Ishikawa (cell line): Measurements from ENCODE around the gene EFHC2.

Experiments used
- CEBPB ChIP-seq: IDR thresholded peaks from 2 replicates; pipeline ENCODE4 v1.6.1; 2012
- CREB1 ChIP-seq: IDR thresholded peaks from 2 replicates; pipeline ENCODE4 v1.6.1; 2012; ENCODE audit warnings: low read depth
- EP300 ChIP-seq: IDR thresholded peaks from 2 replicates; pipeline ENCODE4 v1.6.1; 2012; ENCODE audit warnings: borderline replicate concordance
- NFIC ChIP-seq: IDR thresholded peaks from 2 replicates; pipeline ENCODE4 v1.6.1; 2012
- RAD21 ChIP-seq: IDR thresholded peaks from 2 replicates; pipeline ENCODE4 v1.6.1; 2012; ENCODE audit warnings: low read depth
- REST ChIP-seq: IDR thresholded peaks from 2 replicates; pipeline ENCODE4 v1.6.1; 2012; ENCODE audit warnings: low read depth, mild to moderate bottlenecking
- TAF1 ChIP-seq: IDR thresholded peaks from 2 replicates; pipeline ENCODE4 v1.6.1; 2012; ENCODE audit warnings: low read depth, mild to moderate bottlenecking
- TCF12 ChIP-seq: IDR thresholded peaks from 2 replicates; pipeline ENCODE4 v1.6.1; 2012; ENCODE audit warnings: low read depth
- YY1 ChIP-seq: IDR thresholded peaks from 2 replicates; pipeline ENCODE4 v1.6.1; 2012; ENCODE audit warnings: low read depth
- TF ChIP-seq, protein P1 (sequence below): IDR thresholded peaks from 2 replicates; pipeline ENCODE4 v1.6.1; 2012
- TF ChIP-seq, protein P2 (sequence below): IDR thresholded peaks from 2 replicates; pipeline ENCODE4 v1.6.1; 2012

- TF ChIP-seq TAF1 = no peak
- TF ChIP-seq CEBPB = no peak
- TF ChIP-seq, protein P1, sequence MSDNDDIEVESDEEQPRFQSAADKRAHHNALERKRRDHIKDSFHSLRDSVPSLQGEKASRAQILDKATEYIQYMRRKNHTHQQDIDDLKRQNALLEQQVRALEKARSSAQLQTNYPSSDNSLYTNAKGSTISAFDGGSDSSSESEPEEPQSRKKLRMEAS = no peak
- TF ChIP-seq TCF12 = no peak
- no peak for TF ChIP-seq CREB1
- TF ChIP-seq EP300 = no peak
- no peak for TF ChIP-seq YY1
- TF ChIP-seq REST = no peak
- no peak for TF ChIP-seq NFIC
- TF ChIP-seq RAD21 = no peak
- TF ChIP-seq, protein P2, sequence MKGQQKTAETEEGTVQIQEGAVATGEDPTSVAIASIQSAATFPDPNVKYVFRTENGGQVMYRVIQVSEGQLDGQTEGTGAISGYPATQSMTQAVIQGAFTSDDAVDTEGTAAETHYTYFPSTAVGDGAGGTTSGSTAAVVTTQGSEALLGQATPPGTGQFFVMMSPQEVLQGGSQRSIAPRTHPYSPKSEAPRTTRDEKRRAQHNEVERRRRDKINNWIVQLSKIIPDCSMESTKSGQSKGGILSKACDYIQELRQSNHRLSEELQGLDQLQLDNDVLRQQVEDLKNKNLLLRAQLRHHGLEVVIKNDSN = no peak
Observed at GRCh38 chrX:44234541-44234940, 108.9 kb downstream of the EFHC2 start.
